ENCODE data around the gene PNPLA2. TPM values are rescaled to one million over a fixed set of nuclear protein-coding genes. Genes with fewer than 3 reads are reported as not detected.

The PNPLA2 gene
- total RNA-seq (2014; rRNA removed; shearing (Covaris generic)) = 174 and 202 TPM in 2 replicates

- DNase-seq (ENCODE audit: low spot score) = peak; percentile 91
These were observed at the start of gene PNPLA2 for GRCh38 chr11:818396-819128. Gene PNPLA2 (plus strand): TSS chr11:818914. CDS start chr11:819719, 805 bp downstream.

- DNase-seq (ENCODE audit: low spot score) = no peak
These were observed 48.6 kb upstream of the PNPLA2 start for GRCh38 chr11:769887-770641.

GRCh38 chr11:770642-771616 lies 47.8 kb upstream of the PNPLA2 start:
- no peak for DNase-seq (ENCODE audit: low spot score)

- no peak for DNase-seq (ENCODE audit: low spot score)
These were observed 47.0 kb upstream of the PNPLA2 start for GRCh38 chr11:771617-772204.

GRCh38 chr11:772429-773390 lies 46.0 kb upstream of the PNPLA2 start:
- DNase-seq (ENCODE audit: low spot score) = no peak

GRCh38 chr11:773425-773824 lies 45.3 kb upstream of the PNPLA2 start:
- no peak for DNase-seq (ENCODE audit: low spot score)

GRCh38 chr11:773830-774229 lies 44.9 kb upstream of the PNPLA2 start:
- DNase-seq (ENCODE audit: low spot score) = no peak

GRCh38 chr11:774873-775592 lies 43.7 kb upstream of the PNPLA2 start:
- peak; percentile 64 for DNase-seq (ENCODE audit: low spot score)

- no peak for DNase-seq (ENCODE audit: low spot score)
These were observed 42.5 kb upstream of the PNPLA2 start for GRCh38 chr11:776263-776560.

- DNase-seq (ENCODE audit: low spot score) = peak; percentile 39
These were observed 42.0 kb upstream of the PNPLA2 start for GRCh38 chr11:776561-777287.

GRCh38 chr11:777288-778255 lies 41.1 kb upstream of the PNPLA2 start, which contains the start of gene GATD1:
Gene GATD1 (minus strand): TSS chr11:777487. CDS start chr11:777462, 25 bp downstream.
- DNase-seq (ENCODE audit: low spot score) = peak; percentile 93

GRCh38 chr11:778976-779954 lies 39.4 kb upstream of the PNPLA2 start:
- no peak for DNase-seq (ENCODE audit: low spot score)

- DNase-seq (ENCODE audit: low spot score) = no peak
These were observed 38.7 kb upstream of the PNPLA2 start for GRCh38 chr11:779955-780532.

- DNase-seq (ENCODE audit: low spot score) = no peak
These were observed 36.2 kb upstream of the PNPLA2 start for GRCh38 chr11:782264-783174.

- DNase-seq (ENCODE audit: low spot score) = peak; percentile 94
These were observed 35.1 kb upstream of the PNPLA2 start for GRCh38 chr11:783581-784015.

All from HT-29 (cell line).